ENCODE results near the gene MPRIP. TPM values are rescaled to one million over a fixed set of nuclear protein-coding genes. Genes with fewer than 3 reads are reported as not detected.
"Not testable (repeated sequence)": the region's sequence is repeated elsewhere in the genome, so short reads cannot be mapped to it uniquely, and the experiment has no call there.

MPRIP gene
- total and polyA plus RNA-seq, 12 donors: 88.5 to 234 (median 175) TPM

DNA sequence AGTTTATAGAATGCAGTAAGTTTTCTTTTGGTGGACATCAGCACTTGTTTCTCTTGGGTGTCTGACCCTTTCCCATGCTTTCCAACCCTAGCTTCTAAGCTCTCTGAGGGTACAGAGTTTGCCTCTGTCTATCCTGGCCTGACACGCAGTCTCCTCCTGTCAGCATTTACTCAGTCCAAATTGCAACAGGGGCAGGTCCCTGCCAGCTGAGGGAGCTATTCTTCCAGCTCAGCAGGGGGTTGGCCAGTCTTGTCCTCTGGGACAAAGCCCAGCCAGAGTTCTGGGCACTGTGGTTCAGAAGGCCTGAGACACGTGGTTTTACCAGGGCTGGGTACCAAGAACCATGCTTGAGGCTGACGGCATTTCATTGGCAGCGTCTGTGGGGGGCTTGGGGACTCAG lies 32.3 kb upstream of the MPRIP start:
- H3K27me3 ChIP-seq; H3K4me1 ChIP-seq (replicated peaks in 1 of 2); H3K27ac ChIP-seq; DNase-seq; H3K4me3 ChIP-seq; H3K9me3 ChIP-seq (replicated peaks in 1 of 3); H3K36me3 ChIP-seq (replicated peaks in 1 of 2): not testable (repeated sequence)
- intact Hi-C loops (cut with DNase I): loop anchor here (10.0 kb wide), 3 partner anchors 135 to 295 kb away; partner anchors contain the start of gene NT5M (in 1 of the 2)
- 25 to 75% (median 45%) methylated on average over 1 of the region's 4 CpGs for WGBS, 4 donors
- TF ChIP-seq, protein P1, sequence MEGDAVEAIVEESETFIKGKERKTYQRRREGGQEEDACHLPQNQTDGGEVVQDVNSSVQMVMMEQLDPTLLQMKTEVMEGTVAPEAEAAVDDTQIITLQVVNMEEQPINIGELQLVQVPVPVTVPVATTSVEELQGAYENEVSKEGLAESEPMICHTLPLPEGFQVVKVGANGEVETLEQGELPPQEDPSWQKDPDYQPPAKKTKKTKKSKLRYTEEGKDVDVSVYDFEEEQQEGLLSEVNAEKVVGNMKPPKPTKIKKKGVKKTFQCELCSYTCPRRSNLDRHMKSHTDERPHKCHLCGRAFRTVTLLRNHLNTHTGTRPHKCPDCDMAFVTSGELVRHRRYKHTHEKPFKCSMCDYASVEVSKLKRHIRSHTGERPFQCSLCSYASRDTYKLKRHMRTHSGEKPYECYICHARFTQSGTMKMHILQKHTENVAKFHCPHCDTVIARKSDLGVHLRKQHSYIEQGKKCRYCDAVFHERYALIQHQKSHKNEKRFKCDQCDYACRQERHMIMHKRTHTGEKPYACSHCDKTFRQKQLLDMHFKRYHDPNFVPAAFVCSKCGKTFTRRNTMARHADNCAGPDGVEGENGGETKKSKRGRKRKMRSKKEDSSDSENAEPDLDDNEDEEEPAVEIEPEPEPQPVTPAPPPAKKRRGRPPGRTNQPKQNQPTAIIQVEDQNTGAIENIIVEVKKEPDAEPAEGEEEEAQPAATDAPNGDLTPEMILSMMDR (IDR thresholded peaks at IDR 0.05): peak in 3 of 6 experiments; percentile 15 to 28 (median 24)

DNA sequence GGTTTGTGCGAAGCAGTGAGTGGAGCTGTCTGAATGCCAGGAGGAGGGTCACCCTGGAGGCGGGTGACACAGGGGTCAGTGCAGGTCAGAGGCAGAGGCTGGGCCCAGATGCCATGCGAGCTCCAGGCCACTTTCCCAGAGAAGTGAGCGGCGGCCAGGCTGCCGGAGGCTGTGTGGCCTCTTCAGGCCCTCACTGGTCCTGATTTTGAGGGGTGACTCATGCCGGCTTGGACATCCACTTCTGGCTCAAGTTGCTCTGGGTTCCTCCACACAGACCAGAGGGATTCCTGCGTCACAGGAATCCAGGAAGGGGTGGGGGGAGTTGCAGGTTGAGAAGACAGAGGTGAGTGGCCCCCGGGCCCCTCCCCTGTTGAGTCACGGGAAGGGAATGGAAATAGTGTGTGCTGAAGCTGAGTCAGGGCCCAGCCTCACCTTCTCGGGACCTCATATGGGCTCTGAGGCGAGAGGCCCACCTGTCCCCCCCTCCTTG lies 31.7 kb upstream of the MPRIP start:
- DNase-seq; H3K4me3 ChIP-seq; H3K36me3 ChIP-seq (replicated peaks in 1 of 2); H3K27me3 ChIP-seq; H3K9me3 ChIP-seq (replicated peaks in 1 of 3); H3K4me1 ChIP-seq (replicated peaks in 1 of 2); intact Hi-C loops (cut with DNase I): not testable (repeated sequence)
- H3K27ac ChIP-seq: peak overlapping the region in 1 of 5 donors; percentile 1
- WGBS, 4 donors: 48 to 54% methylated on average over 5 of the region's 12 CpGs; no CpG with 5 or more reads in 2 of the 4 donors

DNA sequence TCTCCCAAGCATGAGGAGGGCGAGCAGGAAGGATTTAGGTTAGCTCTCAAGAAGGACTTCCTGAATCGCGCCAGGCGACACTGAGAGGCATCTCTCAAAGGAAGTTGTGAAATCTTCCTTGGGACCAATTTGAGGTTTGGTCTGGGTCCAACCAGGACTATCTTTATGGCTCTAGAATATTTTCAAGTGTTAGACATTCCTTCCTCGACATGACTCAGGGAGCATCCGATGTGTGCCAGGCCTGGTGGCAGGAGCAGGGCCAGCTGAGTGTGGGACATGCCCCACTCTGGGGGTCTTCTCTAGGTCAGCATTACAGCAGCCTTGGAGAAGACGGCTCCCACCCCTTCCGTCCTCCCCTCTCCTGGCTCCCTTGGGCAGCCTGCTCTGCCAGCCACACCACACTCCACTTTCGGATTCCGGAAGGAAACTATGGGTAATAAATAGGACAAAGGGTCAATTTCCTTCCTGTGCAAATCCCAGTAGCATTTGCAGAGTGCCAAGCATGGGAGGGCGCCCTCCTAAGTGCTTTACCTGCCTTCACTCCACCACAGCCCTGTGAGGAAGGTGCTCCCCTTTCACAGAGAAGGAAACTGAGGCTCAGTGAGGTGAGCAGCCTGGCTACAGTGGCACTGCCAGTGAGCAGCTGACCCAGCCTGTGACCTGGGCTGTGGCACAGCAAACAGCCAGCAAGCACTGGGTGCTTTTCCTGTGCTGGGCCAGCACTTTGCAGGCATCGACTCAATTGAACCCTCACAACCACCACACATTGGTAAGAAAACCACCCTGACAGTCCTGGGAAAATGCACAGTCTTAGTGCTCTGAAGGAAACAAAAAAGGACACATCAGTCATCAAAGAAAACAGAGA lies 31.0 kb upstream of the MPRIP start:
- DNase-seq: peak in 4 of 7 donors; percentile 31 to 67 (median 52)
- H3K4me3 ChIP-seq; H3K9me3 ChIP-seq (replicated peaks in 1 of 3); H3K27me3 ChIP-seq; intact Hi-C loops (cut with DNase I); H3K4me1 ChIP-seq (replicated peaks in 1 of 2); H3K36me3 ChIP-seq (replicated peaks in 1 of 2): not testable (repeated sequence)
- peak overlapping the region in 1 of 5 donors; percentile 58 for H3K27ac ChIP-seq
- 36 to 63% (median 47%) methylated on average over 4 to 6 of the region's 12 CpGs; no CpG with 5 or more reads in 1 of the 4 donors for WGBS, 4 donors

DNA sequence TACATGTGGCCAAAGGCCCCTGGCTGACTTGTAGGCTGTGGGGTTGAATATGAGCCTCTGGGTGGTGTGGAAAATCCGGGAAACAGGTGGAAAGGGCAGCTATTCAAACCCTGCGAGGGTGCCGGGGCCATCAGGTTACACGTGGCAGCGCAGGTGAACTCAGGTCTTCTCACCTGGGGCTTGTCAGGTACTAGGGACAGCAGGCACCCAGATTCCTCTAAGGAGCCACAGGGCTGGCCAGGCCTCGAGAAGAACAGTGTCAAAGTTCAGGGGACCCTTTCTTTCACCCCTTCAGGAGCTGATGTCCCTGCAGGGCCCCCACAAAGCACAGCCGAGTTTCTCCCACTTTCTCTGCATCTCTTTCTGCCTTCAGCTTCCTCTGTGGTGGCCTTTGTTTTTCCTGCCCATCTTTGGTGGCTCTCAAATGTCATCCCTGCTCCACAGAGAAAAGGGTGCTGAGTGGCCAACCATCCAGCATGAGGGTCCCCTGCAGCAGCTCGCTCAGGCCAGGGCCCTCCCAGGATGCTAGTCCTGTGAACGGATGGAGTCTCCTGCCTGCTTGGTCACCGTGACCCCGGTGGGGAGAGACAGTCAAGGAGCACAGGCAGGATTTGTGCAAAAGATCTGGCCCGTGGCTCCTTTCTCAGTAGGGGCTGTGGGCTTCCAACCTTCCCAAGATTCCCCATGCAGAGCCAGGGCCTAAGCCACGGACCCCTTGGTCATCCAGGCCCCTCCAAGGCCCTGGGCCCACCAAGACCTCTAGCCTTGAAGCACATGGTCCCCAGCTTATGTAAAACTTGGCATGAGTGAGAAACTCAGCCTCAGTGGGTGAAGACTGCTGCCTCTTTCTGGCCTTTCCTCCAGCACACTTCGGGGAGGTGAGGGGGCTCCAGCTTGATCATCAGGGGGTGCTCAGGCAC lies 28.2 kb upstream of the MPRIP start:
- WGBS, 4 donors: 77 to 88% (median 88%) methylated on average over 6 to 13 of the region's 14 CpGs
- H3K4me3 ChIP-seq; H3K27me3 ChIP-seq; H3K36me3 ChIP-seq (replicated peaks in 1 of 2); H3K9me3 ChIP-seq (replicated peaks in 1 of 3); H3K27ac ChIP-seq; intact Hi-C loops (cut with DNase I); H3K4me1 ChIP-seq (replicated peaks in 1 of 2): not testable (repeated sequence)
- peak in 1 of 7 donors; percentile 7 for DNase-seq

DNA sequence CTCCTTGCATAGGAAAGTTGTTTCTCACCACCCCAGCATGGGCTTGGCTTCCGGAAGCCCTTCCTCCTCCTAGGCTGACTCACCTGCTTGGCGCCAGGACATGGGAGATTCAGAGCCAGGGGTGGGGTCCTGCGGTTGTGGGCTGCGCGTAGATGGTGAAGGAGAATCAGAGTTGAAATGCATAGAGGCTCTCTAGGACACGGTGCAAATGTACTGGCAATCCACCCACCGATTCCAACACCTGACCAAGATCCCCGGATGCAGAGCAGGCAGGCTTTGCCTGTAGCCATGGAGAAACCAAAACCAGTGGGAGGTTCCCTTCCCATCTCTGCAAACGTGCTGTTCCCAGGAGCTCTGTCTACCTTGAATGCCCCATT lies 27.5 kb upstream of the MPRIP start:
- peak in 1 of 7 donors; percentile 7 for DNase-seq
- WGBS, 4 donors: 84 to 94% (median 89%) methylated on average over 8 to 9 of the region's 9 CpGs
- H3K4me1 ChIP-seq (replicated peaks in 1 of 2); H3K36me3 ChIP-seq (replicated peaks in 1 of 2); H3K4me3 ChIP-seq; H3K27ac ChIP-seq; H3K9me3 ChIP-seq (replicated peaks in 1 of 3); intact Hi-C loops (cut with DNase I); H3K27me3 ChIP-seq: not testable (repeated sequence)

DNA sequence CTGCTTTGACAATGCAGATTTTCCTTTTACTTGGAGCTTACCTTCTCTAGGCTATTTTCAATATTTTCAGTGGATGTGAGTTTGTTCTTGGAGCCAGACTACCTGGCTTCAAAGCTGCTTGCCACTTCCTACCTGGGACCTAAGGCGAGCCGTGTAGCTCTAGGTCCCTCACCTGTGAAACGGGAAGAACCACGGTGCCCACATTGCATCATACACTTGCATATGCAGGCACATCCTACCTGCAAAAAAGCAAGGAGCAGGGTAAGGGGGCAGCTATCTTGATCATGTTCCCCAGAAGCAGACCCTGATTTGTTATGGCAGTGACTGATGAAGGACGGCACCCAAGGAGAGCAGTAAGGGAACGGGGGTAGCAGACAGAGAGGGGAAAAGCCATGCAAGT lies 27.0 kb upstream of the MPRIP start:
- WGBS, 4 donors: 89 to 94% (median 93%) methylated on average over 6 of the region's 6 CpGs
- peak in 1 of 7 donors; percentile 8 for DNase-seq

DNA sequence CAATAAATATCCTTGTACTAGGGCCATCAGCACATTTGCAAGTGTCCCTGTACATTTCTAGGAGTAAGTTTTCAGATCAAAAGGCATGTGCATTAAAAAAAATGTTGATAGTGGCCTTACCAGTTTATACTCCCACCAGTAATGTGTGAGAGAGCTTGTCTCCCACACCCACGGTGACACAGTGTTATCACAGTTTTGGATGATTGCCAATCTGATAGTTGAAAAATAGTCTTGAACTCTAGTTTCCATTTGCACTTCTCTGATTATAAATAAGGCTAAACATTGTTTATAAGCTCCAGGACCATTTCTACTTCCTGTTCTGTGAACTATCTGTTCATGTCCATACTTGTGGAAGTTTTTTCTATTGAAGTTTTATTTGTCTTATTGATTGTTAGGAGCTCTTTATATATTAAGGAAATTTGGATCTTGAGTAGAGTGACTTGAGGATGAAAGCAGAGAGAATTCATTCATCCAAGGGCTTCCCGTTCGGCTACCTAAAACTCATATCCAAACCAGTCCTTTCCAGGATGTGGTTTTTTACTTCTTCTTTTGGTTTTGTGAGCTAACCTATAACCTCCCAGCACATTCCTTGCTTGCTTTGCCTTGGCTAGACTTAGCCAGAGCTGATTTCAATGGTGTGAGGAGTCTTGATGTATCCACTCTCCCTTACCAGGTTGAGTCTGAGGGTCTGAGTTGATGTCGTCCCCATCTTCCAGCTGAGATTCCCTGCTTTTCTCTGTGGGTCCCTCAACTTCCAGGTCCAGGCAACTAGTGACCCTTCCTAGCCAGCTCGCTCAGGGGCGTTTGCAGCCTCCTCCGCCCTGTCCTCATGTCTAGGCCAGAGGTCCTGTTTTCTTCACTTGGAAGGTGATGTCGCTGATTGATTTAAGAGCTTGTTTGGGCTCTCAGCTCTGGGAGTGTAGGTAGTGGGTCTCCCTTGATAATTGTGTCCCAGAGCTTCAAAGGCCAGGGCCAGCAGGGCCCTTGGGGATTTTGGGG lies 25.8 kb upstream of the MPRIP start:
- peak in 1 of 7 donors; percentile 5 for DNase-seq
- intact Hi-C loops (cut with DNase I); H3K4me3 ChIP-seq; H3K9me3 ChIP-seq (replicated peaks in 1 of 3); H3K36me3 ChIP-seq (replicated peaks in 1 of 2); H3K4me1 ChIP-seq (replicated peaks in 1 of 2); H3K27me3 ChIP-seq; H3K27ac ChIP-seq: not testable (repeated sequence)
- 71 to 80% (median 75%) methylated on average over 8 of the region's 8 CpGs for WGBS, 4 donors

More for the DNA sequence above, 27.0 kb upstream of the MPRIP start:
- Histone ChIP-seq H3K9me3 (replicated peaks in 1 of 3) (no peaks in the 10 kb centered on the region), H3K4me1 (replicated peaks in 1 of 2) (no peaks in the 10 kb centered on the region), H3K27ac (no peak overlapping the region), H3K36me3 (replicated peaks in 1 of 2) (no peaks in the 10 kb centered on the region), H3K27me3 (no peaks in the 10 kb centered on the region), H3K4me3 (no peak overlapping the region)
- intact Hi-C loops (cut with DNase I): no loop called here
- no peak for TF ChIP-seq POLR2A (IDR thresholded peaks at IDR 0.05)
- TF ChIP-seq, protein P1 (IDR thresholded peaks at IDR 0.05): no peak
